Ishikawa (cell line): ENCODE measurements around the gene RAPGEF4.

ENCODE experiments used
- CEBPB ChIP-seq: IDR thresholded peaks from 2 replicates; pipeline ENCODE4 v1.6.1; 2012
- CREB1 ChIP-seq: IDR thresholded peaks from 2 replicates; pipeline ENCODE4 v1.6.1; 2012; ENCODE audit warnings: low read depth
- EGR1 ChIP-seq: IDR thresholded peaks from 2 replicates; pipeline ENCODE4 v1.6.1; 2012
- EP300 ChIP-seq: IDR thresholded peaks from 2 replicates; pipeline ENCODE4 v1.6.1; 2012; ENCODE audit warnings: borderline replicate concordance
- FOXM1 ChIP-seq: IDR thresholded peaks from 2 replicates; pipeline ENCODE4 v1.6.1; 2012; ENCODE audit warnings: low read depth, borderline replicate concordance
- NFIC ChIP-seq: IDR thresholded peaks from 2 replicates; pipeline ENCODE4 v1.6.1; 2012
- RAD21 ChIP-seq: IDR thresholded peaks from 2 replicates; pipeline ENCODE4 v1.6.1; 2012; ENCODE audit warnings: low read depth
- TAF1 ChIP-seq: IDR thresholded peaks from 2 replicates; pipeline ENCODE4 v1.6.1; 2012; ENCODE audit warnings: low read depth, mild to moderate bottlenecking
- TCF12 ChIP-seq: IDR thresholded peaks from 2 replicates; pipeline ENCODE4 v1.6.1; 2012; ENCODE audit warnings: low read depth
- TEAD4 ChIP-seq: IDR thresholded peaks from 2 replicates; pipeline ENCODE4 v1.6.1; 2012
- USF1 ChIP-seq: IDR thresholded peaks from 2 replicates; pipeline ENCODE4 v1.6.1; 2012
- YY1 ChIP-seq: IDR thresholded peaks from 2 replicates; pipeline ENCODE4 v1.6.1; 2012; ENCODE audit warnings: low read depth
- ZBTB7A ChIP-seq: IDR thresholded peaks from 2 replicates; pipeline ENCODE4 v1.6.1; 2012; ENCODE audit warnings: low read depth
- TF ChIP-seq, protein P1 (sequence below): IDR thresholded peaks from 2 replicates; pipeline ENCODE4 v1.6.1; 2012
- TF ChIP-seq, protein P2 (sequence below): IDR thresholded peaks from 2 replicates; pipeline ENCODE4 v1.6.1; 2012; ENCODE audit warnings: low read depth, mild to moderate bottlenecking

RAPGEF4 gene

GRCh38 chr2:172919732-172920131 is 184.1 kb downstream of the RAPGEF4 start:
- TF ChIP-seq TAF1 (no peak), EP300 (no peak), TEAD4 (no peak), YY1 (no peak), RAD21 (no peak), EGR1 (no peak), ZBTB7A (no peak), NFIC (no peak), FOXM1 (no peak), CEBPB (no peak), USF1 (no peak), CREB1 (no peak), TCF12 (no peak)
- TF ChIP-seq, protein P1, sequence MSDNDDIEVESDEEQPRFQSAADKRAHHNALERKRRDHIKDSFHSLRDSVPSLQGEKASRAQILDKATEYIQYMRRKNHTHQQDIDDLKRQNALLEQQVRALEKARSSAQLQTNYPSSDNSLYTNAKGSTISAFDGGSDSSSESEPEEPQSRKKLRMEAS: no peak
- TF ChIP-seq, protein P2, sequence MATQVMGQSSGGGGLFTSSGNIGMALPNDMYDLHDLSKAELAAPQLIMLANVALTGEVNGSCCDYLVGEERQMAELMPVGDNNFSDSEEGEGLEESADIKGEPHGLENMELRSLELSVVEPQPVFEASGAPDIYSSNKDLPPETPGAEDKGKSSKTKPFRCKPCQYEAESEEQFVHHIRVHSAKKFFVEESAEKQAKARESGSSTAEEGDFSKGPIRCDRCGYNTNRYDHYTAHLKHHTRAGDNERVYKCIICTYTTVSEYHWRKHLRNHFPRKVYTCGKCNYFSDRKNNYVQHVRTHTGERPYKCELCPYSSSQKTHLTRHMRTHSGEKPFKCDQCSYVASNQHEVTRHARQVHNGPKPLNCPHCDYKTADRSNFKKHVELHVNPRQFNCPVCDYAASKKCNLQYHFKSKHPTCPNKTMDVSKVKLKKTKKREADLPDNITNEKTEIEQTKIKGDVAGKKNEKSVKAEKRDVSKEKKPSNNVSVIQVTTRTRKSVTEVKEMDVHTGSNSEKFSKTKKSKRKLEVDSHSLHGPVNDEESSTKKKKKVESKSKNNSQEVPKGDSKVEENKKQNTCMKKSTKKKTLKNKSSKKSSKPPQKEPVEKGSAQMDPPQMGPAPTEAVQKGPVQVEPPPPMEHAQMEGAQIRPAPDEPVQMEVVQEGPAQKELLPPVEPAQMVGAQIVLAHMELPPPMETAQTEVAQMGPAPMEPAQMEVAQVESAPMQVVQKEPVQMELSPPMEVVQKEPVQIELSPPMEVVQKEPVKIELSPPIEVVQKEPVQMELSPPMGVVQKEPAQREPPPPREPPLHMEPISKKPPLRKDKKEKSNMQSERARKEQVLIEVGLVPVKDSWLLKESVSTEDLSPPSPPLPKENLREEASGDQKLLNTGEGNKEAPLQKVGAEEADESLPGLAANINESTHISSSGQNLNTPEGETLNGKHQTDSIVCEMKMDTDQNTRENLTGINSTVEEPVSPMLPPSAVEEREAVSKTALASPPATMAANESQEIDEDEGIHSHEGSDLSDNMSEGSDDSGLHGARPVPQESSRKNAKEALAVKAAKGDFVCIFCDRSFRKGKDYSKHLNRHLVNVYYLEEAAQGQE: no peak

DNA sequence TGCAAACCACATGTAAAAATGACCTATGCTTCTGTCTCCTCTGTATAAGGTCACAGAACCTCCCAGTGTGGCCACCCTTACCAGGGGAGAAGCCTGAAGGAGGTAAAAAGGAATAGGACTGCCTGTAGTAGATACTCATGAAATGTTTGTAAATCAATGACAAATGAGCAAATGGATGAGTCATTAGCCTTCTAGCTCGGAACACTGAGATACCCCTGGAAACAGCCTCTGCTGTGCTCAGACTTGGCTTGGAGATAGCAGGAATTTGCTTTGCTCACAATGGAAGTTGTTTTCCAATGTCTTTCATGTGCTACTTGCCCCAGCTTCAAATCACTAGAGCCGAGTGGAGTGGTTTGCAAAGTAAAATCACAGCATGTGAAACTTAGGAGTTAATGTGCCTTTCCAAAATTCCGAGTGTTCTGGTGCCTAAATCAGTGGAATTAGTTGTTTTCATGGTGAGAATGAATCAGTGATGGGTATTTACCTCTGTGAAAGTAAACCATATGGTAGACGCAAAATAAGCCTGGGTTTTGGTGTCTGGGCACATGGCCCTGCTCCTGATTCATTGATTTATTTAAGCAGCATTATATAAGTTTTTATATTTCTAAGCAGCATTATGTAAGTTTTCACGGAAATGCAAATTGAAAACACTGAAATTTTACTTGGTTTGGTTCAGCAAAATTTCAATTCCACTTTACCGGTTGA is 186.0 kb downstream of the RAPGEF4 start:
- TF ChIP-seq EGR1 (no peak), TCF12 (no peak), CREB1 (no peak)
- TF ChIP-seq, protein P1: no peak

DNA sequence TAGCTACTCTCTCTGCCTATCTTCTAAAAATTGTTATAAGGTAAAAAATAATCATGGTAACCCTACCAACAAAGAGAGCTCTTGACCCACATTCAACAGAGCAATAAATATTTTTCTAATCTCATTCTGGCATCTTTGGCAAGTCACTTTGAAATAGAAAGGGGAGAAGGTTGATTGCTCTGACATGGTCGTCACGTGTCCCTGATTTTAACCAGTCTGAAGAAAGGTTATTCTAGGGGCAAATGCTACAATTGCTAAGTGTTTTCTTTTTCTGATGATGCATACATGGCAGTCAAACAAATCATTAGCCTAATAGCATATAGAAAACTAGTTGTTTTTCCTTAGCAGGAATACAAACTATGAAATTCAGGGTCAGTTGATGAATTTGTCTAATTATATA is 186.7 kb downstream of the RAPGEF4 start:
- TF ChIP-seq, protein P2: no peak
- TF ChIP-seq TCF12 (no peak), TAF1 (no peak), CEBPB (no peak), FOXM1 (no peak), NFIC (no peak), USF1 (no peak), EGR1 (no peak), RAD21 (no peak)

GRCh38 chr2:172922815-172923214 is 187.2 kb downstream of the RAPGEF4 start:
- TF ChIP-seq, protein P1: no peak

DNA sequence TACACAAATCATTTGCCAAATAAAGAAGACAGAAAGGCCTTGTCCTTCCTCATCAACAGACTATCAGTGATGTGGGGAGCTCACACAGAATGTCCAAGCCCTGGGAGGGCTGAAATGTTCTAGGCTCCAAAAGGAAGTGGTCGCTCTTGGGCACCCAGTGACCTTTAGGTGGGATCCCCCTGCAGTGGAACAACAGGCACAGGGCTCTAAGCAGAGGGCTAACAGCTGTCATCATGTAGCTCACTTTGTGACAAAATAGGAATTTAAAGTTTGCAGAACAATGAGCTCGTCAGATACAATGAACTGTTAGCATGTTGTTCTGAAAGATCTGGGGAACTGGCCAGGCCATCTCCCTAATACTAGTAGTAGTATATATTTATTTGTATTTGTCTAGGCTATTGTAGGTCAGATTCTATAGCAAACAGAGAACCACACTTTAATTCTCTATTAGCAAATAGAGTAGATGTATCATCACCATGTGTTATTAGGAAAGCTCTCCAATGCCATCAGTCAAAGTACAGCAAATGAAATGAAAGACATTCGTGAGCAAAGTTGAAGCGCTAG is 188.5 kb downstream of the RAPGEF4 start:
- TF ChIP-seq EP300 (no peak), RAD21 (no peak), TCF12 (no peak), NFIC (no peak), TEAD4 (no peak), USF1 (no peak)
- TF ChIP-seq, protein P2: no peak
